Mucosa of stomach (tissue), 1 donor: Measurements from ENCODE around the gene SPNS3.
A peak's percentile ranks its signal among the peaks of the same experiment; 100 is the strongest.

Experiments used
- H3K27me3 ChIP-seq: one replicate; pipeline ENCODE4 v1.7.0; 2013; ENCODE audit warnings: mild to moderate bottlenecking, low read length; ENCODE audit not compliant: control insufficient read depth, insufficient read depth
- H3K36me3 ChIP-seq: one replicate; pipeline ENCODE4 v1.7.0; 2013; ENCODE audit warnings: low read length; ENCODE audit not compliant: control insufficient read depth, insufficient read depth
- H3K4me1 ChIP-seq: one replicate; pipeline ENCODE4 v1.7.0; 2013; ENCODE audit warnings: mild to moderate bottlenecking, low read length; ENCODE audit not compliant: control insufficient read depth, insufficient read depth
- H3K4me3 ChIP-seq: one replicate; pipeline ENCODE4 v1.7.0; 2013; ENCODE audit warnings: low read length
- H3K9ac ChIP-seq: one replicate; pipeline ENCODE4 v1.7.0; 2013; ENCODE audit warnings: mild to moderate bottlenecking, low read length, moderate library complexity
- H3K9me3 ChIP-seq: one replicate; pipeline ENCODE4 v1.7.0; 2013; ENCODE audit warnings: mild to moderate bottlenecking, low read length, moderate library complexity; ENCODE audit not compliant: control insufficient read depth
- donor health status: Pancreatic carcinoma.

The SPNS3 gene

DNA sequence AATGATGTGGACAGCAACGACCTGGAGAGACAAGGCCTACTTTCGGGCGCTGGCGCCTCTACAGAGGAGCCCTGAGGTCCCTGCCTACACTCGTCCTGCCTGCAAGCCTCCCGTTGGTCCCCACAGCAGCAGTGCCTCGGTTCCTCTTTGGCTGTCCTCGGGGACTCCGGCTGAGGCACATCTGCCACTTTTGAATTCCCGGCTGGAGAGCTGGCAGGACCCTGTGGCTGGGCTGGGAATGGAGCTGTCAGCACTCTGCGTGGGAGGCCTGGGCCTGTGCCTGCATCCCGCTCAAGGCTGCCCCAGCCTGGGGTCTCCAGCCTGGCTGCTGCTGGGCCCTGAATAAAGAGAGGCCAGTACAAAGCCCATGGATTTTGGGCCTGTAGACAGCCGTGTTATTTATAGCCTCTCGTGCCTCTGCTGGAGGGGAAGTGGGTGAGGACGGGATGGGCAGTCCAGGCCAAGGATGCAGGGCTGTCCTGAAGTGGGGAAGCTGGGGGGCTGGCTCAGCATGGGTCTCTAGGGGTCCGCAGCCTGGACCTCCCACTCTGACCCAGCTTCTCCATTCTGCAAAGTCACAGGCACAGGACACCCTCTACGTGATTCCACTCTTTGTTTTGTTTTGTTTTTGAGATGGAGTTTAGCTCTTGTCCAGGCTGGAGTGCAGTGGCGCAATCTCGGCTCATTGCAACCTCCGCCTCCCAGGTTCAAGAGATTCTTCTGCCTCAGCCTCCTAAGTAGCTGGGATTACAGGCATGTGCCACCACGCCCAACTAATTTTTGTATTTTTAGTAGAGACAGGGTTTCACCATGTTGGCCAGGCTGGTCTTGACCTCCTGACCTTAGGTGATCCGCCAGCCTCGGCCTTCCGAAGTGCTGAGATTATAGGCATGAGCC is 54.3 kb downstream of the SPNS3 start:
- H3K4me3 ChIP-seq, result no peak overlapping the region
- no peaks in the 10 kb centered on the region for H3K27me3 ChIP-seq
- no peaks in the 10 kb centered on the region for H3K9me3 ChIP-seq
- H3K9ac ChIP-seq, result no peak overlapping the region
- no peaks in the 10 kb centered on the region for H3K36me3 ChIP-seq
- peaks cover 45% of the 10 kb centered on the region for H3K4me1 ChIP-seq

DNA sequence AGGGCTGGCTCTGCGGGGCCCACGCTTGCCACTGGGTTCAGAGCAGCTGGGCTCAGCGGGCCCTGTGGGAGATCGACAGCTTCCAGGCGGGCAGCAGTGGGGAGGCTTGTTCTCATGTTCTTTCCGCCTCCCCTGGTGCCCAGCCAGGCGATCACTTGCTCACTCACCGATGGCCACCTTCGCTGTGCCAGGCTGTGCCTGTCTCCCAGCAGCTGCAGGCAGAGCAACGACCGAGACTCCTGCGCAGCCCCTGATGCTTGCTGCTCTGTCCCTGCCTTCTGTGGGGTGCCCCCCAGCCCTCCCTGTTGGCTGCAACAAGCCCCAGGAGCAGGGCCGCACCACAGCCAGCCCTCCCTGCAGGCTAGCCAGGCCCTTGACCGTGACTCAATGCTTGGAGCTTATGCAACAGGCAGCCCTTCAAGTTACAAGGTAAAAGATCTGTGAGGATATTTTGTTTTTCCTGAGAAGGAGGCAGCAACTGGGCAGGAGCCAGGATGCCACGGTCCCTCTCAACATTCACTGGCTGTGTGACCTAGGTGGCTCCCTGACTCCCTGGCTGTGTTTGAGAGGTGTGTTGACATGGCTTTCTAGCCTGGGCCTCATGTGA is 55.4 kb downstream of the SPNS3 start:
- Histone ChIP-seq H3K9me3 (no peaks in the 10 kb centered on the region), H3K4me1 (peaks cover 43% of the 10 kb centered on the region), H3K36me3 (no peaks in the 10 kb centered on the region), H3K4me3 (no peak overlapping the region), H3K9ac (no peak overlapping the region), H3K27me3 (no peaks in the 10 kb centered on the region)

DNA sequence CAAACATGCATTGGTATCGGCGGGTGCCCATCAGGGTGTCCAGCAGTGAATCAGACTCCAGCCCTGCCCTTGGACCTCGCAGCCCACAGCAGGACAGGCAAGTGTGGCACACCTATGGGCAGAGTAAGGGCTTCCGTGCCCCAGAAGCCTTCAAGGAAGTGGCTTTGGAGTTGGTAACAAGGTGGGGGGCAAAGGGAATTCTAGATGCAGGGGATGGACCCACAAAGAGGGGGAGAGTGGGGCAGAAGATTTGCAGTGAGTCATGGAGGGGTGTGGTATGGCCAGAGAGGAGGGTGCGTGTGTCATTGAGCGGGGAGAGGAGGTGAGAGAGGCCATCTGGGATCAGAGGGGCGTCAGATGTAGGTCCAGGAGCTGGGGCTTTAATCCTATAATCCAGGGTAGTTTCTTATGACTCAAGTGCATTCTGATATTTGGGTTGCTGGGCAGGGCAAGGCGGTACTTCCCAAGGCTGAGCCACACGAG is 56.4 kb downstream of the SPNS3 start:
- H3K9me3 ChIP-seq, result no peaks in the 10 kb centered on the region
- no peaks in the 10 kb centered on the region for H3K36me3 ChIP-seq
- H3K4me1 ChIP-seq, result peaks cover 42% of the 10 kb centered on the region
- H3K9ac ChIP-seq, result no peak overlapping the region
- no peaks in the 10 kb centered on the region for H3K27me3 ChIP-seq
- no peak overlapping the region for H3K4me3 ChIP-seq

- H3K9me3 ChIP-seq, result no peaks in the 10 kb centered on the region
- H3K4me1 ChIP-seq, result peaks cover 42% of the 10 kb centered on the region
- H3K9ac ChIP-seq, result no peak overlapping the region
- no peaks in the 10 kb centered on the region for H3K36me3 ChIP-seq
- no peaks in the 10 kb centered on the region for H3K27me3 ChIP-seq
- H3K4me3 ChIP-seq, result no peak overlapping the region
These were observed 56.9 kb downstream of the SPNS3 start for GRCh38 chr17:4490637-4491061.

DNA sequence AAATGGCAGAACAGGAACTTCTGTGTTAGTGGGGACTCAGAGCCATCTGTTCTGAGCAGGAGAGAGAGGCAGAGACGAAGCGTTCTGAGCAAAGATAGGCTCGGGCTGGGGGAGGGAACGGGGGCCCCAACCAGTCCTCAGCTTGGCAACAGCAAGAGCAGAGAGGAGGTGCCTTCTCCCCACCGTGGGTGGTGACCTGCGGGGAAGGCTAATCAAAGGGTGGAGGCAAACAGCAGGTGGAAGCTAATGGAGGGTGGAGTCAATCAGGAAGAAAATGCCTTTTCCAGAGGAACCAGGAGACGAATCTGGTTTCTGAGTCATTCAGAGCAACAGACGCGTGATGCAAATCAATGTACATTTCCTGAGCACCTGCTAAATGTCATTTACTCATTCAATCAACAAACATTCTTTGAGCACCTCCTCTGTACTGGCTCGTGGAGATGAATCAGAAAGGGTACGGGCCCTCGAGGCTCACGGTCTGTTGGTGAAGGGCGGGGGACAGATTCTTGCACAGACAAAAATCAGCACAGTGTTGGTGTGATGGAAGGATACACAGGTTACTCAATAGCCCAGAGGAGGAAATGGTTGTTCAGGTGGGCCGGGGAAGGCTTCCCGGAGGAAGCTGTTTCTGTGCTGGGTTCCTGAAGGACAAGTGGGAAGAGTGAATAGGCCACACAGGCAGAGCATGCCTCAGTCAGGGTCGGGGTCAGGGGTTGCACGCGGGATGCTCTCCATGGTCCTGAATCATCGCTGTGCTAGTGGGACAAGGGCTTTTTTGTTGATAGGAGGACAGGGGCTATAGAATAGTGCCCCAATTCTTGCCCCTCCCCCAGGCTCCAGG is 59.2 kb downstream of the SPNS3 start:
- Histone ChIP-seq H3K4me3 (no peak overlapping the region), H3K9me3 (no peaks in the 10 kb centered on the region), H3K27me3 (no peaks in the 10 kb centered on the region), H3K36me3 (no peaks in the 10 kb centered on the region), H3K9ac (peak overlapping the region; percentile 18), H3K4me1 (peaks cover 52% of the 10 kb centered on the region)

DNA sequence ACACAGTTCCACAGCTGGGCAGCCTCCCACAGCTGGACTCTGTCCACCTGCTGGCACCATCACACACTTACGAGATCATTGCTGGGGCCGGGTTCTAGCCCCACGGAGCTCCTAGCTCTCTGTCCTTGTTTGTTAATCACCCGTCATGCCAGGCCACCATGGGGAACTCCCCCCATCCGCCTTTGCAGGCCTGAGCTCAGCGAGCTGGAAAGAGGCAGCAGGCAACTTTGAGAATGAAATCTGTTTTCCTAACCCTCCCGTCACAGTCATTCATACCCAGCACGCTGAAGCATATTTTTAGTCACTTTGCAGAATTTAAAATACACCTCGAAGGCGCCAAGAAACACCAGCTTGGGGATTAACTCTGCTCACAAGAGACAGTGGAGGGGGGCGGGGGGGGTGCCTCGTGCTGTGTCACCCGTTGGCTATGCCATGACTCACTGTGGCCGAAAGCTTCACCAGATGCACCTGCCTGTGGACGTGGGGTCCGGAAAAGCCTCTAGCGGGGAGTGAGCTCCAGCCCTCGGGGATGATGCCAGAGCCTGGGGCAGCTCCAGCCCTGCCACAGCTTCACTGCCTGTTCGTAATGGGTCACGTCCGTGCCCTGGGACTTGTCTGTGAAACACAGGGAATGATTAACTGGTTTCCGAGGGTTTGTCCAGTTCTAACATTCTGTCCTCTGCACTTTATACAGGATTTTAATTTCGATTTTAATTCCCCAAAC is 63.5 kb downstream of the SPNS3 start:
- no peaks in the 10 kb centered on the region for H3K36me3 ChIP-seq
- H3K27me3 ChIP-seq, result peaks cover 21% of the 10 kb centered on the region
- H3K4me1 ChIP-seq, result peaks cover 57% of the 10 kb centered on the region
- no peak overlapping the region for H3K4me3 ChIP-seq
- no peak overlapping the region for H3K9ac ChIP-seq
- H3K9me3 ChIP-seq, result no peaks in the 10 kb centered on the region

- H3K36me3 ChIP-seq, result no peaks in the 10 kb centered on the region
These were observed 65.0 kb downstream of the SPNS3 start, which contains the start of gene SPNS2 for GRCh38 chr17:4498461-4499397. Gene SPNS2 (plus strand): TSS chr17:4498881. CDS start chr17:4499048, 167 bp downstream.

GRCh38 chr17:4499431-4500190 is 65.9 kb downstream of the SPNS3 start:
- H3K27me3 ChIP-seq, result peaks cover 21% of the 10 kb centered on the region
- no peaks in the 10 kb centered on the region for H3K9me3 ChIP-seq
- peaks cover 56% of the 10 kb centered on the region for H3K4me1 ChIP-seq
- H3K36me3 ChIP-seq, result no peaks in the 10 kb centered on the region
- H3K9ac ChIP-seq, result peak overlapping the region; percentile 65
- H3K4me3 ChIP-seq, result peak overlapping the region; percentile 25

More at GRCh38 chr17:4498461-4499397, 65.0 kb downstream of the SPNS3 start, which contains the start of gene SPNS2:
- peak within 1 kb of the TSS; percentile 65 for H3K9ac ChIP-seq
- peaks cover 21% of the 10 kb centered on the region for H3K27me3 ChIP-seq
- no peaks in the 10 kb centered on the region for H3K9me3 ChIP-seq
- peaks cover 49% of the 10 kb centered on the region for H3K4me1 ChIP-seq
- H3K4me3 ChIP-seq, result peak within 1 kb of the TSS; percentile 25

DNA sequence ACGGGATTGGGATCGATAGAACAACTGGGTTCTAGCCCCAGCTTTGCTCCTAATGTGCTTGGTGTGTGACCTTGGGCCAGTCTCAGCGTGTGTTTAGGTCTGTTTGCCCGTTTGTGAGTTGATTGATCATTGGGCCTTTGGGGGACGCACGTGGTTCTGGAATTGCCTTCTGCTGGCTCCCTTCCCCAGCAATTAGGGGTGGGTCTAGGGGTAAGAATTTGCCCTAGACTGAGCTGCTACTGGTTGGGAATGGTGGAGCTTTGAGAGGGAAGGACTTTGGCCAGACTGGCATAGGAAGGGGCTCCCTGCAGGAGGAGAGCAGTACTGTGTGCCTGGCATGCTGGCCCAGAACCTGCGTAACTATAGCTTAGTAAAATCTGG is 66.4 kb downstream of the SPNS3 start:
- Histone ChIP-seq H3K4me1 (peaks cover 56% of the 10 kb centered on the region), H3K4me3 (no peak overlapping the region), H3K36me3 (no peaks in the 10 kb centered on the region), H3K27me3 (peaks cover 21% of the 10 kb centered on the region), H3K9me3 (no peaks in the 10 kb centered on the region), H3K9ac (peak overlapping the region; percentile 65)

DNA sequence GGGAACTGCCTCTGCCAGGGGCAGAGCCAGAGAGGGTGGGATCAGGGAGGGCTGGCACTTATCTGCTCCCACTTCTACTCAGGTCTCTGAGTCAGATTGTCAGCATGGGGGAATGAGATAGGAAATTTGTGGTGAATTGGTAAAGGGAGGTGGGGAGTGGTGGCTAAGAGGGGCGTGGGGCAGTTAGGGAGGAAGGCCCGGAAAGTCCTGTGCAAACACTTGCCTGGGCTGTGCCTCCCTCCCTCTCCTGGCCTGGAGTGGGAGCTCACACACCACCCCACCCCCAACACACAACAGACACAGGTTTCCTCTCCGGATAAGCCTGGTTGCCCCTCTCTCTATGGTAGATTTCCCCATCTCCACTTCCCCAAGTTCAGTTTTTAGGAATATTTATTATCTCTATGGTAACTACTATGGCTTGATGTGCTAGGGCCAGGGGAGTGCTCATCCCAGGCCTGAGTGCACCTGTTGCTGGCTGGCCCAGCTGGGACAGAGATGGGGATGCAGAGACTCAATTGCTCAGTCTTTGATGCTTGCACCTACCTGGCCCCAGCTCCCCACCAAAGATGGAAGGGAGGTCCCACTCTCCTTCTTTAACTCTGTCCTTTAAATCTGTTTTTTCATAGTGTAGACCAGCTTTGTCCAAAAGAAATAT is 67.7 kb downstream of the SPNS3 start:
- H3K9ac ChIP-seq, result no peak overlapping the region
- H3K4me1 ChIP-seq, result peaks cover 67% of the 10 kb centered on the region
- H3K4me3 ChIP-seq, result no peak overlapping the region
- H3K27me3 ChIP-seq, result peaks cover 21% of the 10 kb centered on the region
- no peaks in the 10 kb centered on the region for H3K9me3 ChIP-seq
- H3K36me3 ChIP-seq, result no peaks in the 10 kb centered on the region
